ENCODE results near the gene ETV6.
A peak's percentile ranks its signal among the peaks of the same experiment; 100 is the strongest.

Gene ETV6

DNA sequence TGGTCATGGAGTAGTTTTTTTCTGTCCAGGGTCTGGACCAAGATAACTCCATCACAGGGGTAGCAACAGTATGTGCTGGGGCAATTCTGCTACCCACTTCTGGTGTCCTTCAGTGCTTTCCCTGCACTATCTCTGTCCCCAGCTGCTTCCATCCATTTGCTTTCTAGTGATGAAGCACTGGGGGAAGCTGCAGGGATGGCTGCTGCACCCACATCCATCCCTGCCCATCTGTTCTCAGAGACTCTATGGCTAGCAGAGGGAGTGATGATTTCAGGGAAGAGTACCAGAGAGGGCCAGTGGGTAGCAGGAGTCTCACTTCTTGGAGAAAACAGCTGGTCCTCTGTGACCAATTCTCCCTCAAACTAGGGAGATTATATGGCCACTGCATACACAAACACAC lies 44.1 kb downstream of the ETV6 start:
- in situ Hi-C loops (cut with HindIII; ENCODE audit: low sequenced_read_pairs), result no loop called here
- TF ChIP-seq, protein P1, sequence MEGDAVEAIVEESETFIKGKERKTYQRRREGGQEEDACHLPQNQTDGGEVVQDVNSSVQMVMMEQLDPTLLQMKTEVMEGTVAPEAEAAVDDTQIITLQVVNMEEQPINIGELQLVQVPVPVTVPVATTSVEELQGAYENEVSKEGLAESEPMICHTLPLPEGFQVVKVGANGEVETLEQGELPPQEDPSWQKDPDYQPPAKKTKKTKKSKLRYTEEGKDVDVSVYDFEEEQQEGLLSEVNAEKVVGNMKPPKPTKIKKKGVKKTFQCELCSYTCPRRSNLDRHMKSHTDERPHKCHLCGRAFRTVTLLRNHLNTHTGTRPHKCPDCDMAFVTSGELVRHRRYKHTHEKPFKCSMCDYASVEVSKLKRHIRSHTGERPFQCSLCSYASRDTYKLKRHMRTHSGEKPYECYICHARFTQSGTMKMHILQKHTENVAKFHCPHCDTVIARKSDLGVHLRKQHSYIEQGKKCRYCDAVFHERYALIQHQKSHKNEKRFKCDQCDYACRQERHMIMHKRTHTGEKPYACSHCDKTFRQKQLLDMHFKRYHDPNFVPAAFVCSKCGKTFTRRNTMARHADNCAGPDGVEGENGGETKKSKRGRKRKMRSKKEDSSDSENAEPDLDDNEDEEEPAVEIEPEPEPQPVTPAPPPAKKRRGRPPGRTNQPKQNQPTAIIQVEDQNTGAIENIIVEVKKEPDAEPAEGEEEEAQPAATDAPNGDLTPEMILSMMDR (IDR thresholded peaks at IDR 0.05; ENCODE audit: low read depth, low read length, missing control alignments), result no peak
- DNase-seq (ENCODE audit: low read depth), result no peak
- no peak overlapping the region for H3K4me3 ChIP-seq (ENCODE audit: low read depth, low read length)

DNA sequence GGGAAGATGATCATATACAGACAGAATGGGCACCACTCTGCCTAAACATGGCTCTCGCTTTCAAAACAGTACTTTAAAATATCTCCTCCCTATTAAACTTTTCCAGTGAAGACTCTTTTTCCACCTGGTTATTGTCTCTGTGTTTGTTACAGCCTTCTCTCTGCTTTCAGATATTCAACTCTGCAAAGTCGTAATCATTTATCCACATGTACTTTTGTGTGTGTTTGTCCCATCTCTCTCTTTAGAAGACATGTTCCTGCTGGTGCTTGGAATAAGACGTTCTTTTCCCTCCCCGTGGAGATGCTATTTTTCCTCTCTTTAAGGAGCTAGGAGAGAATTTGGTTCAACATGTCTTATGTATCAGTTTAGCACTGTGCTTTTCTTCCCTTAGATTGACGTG lies 45.1 kb downstream of the ETV6 start:
- no peak for DNase-seq (ENCODE audit: low read depth)
- in situ Hi-C loops (cut with HindIII; ENCODE audit: low sequenced_read_pairs), result no loop called here

DNA sequence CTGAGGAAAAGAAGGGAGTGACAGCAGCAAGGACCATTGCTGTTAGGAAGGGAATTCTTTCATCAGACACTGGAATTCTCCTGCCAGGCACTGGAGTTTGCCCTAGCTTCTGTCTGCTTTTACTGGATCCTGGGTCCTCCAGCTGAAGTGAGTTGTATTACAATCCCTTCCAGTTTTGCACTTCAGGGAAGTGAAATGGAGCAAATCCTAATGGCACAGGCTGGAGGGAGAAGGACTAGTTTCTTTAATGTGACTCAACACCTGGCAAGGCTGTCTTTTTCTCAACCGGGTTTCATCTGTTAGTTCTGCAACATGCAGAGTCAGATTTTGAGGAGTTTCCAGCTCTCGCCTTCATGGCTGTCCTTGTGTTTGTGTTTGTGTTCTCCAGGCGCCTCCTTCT lies 45.8 kb downstream of the ETV6 start:
- in situ Hi-C loops (cut with HindIII; ENCODE audit: low sequenced_read_pairs), result no loop called here
- TF ChIP-seq, protein P1 (IDR thresholded peaks at IDR 0.05; ENCODE audit: low read depth, low read length, missing control alignments), result no peak
- peak; percentile 69 for DNase-seq (ENCODE audit: low read depth)
- no peak overlapping the region for H3K4me3 ChIP-seq (ENCODE audit: low read depth, low read length)

More for the DNA sequence above, 45.1 kb downstream of the ETV6 start:
- no peak overlapping the region for H3K4me3 ChIP-seq (ENCODE audit: low read depth, low read length)
- TF ChIP-seq, protein P1 (IDR thresholded peaks at IDR 0.05; ENCODE audit: low read depth, low read length, missing control alignments), result no peak

DNA sequence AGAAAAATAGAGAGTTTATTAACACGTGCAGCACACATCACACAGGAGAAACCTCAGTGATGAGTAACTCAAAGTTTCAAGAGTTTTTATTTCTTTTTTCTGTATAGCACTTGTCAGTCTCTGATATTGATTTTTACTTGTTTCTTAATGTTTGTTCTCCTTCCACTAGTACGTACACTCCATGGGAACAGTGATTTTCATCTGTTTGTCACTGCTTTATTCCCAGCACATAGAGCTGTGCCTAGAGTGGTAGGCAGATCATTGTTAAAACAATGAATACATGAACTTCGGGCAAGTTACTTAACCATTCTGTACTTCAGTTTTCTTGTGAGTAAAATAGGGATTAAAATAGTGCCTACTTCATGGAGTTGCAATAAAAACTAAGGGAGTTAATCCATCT lies 46.6 kb downstream of the ETV6 start:
- no peak overlapping the region for H3K4me3 ChIP-seq (ENCODE audit: low read depth, low read length)
- no peak for DNase-seq (ENCODE audit: low read depth)
- TF ChIP-seq, protein P1 (IDR thresholded peaks at IDR 0.05; ENCODE audit: low read depth, low read length, missing control alignments), result no peak
- in situ Hi-C loops (cut with HindIII; ENCODE audit: low sequenced_read_pairs), result no loop called here

DNA sequence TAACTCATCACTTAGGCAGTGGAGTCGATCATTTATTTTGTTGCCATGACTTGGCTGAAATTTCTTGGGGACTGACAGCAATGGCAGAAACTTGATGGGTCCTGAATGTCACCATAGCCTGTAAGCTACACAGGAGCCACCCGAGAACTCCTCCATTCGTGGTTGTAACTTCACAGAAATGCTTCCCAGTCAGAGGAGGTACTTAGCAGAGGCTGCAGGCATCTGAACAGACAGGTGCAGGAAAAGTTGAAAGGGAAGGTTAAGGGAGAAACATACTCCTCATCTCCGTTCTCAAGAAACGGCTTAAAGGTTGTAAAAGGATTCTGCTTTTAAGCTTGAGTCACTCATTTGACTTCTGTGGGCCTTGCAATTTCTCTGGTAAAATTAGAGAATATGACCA lies 47.7 kb downstream of the ETV6 start:
- DNase-seq (ENCODE audit: low read depth), result no peak
- TF ChIP-seq, protein P1 (IDR thresholded peaks at IDR 0.05; ENCODE audit: low read depth, low read length, missing control alignments), result no peak
- no peak overlapping the region for H3K4me3 ChIP-seq (ENCODE audit: low read depth, low read length)
- in situ Hi-C loops (cut with HindIII; ENCODE audit: low sequenced_read_pairs), result no loop called here

DNA sequence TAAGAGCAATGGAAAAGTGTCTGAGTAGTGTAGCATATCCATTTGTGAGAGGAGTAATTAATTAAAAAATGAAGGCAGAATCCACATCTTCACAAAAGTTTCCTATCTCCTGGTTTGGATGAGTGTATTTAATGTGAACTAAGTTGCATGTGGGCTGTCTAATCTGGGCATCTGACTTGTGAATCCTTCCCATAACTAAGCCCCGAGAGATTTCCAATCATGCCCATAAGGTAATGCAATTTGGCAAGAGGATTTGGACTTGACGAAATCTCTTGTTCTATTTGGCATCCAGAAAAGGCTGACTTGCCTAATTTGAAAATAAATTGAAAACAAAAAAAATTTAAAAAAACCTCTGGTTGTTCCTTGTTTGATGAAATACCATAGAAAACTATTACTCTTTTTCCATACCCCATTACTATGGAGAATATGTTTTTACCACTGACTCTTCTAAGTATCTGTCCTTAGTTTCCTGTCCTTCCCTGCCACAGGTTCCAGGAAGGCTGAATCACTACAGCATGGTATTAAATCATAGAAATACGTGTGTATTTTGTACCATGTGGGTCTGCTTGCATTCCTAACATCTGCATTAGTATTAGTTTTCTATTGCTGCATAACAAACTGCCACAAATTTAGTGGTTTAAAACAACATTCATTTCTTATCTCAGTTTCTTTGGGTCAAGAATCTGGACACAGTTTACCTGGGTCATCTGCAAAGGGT lies 48.4 kb downstream of the ETV6 start:
- no peak overlapping the region for H3K4me3 ChIP-seq (ENCODE audit: low read depth, low read length)
- DNase-seq (ENCODE audit: low read depth), result no peak
- TF ChIP-seq, protein P1 (IDR thresholded peaks at IDR 0.05; ENCODE audit: low read depth, low read length, missing control alignments), result no peak
- in situ Hi-C loops (cut with HindIII; ENCODE audit: low sequenced_read_pairs), result no loop called here

Data from astrocyte of the cerebellum (primary cell).